H7 (cell line): ENCODE measurements around the gene BBS9. TPM values are rescaled to one million over a fixed set of nuclear protein-coding genes. Genes with fewer than 3 reads are reported as not detected.
"Not testable (repeated sequence)": the region's sequence is repeated elsewhere in the genome, so short reads cannot be mapped to it uniquely, and the experiment has no call there.

ENCODE experiments used
- DNase-seq: peaks from one replicate; pipeline ENCODE4 v3.0.0; 2012
- H3K27me3 ChIP-seq: 2 replicates; pipeline ENCODE4 v1.6.0; 2011; ENCODE audit warnings: mild to moderate bottlenecking, low read length; ENCODE audit not compliant: control insufficient read depth, insufficient read depth
- H3K36me3 ChIP-seq: replicated peaks from 2 replicates; pipeline ENCODE4 v1.5.1; 2011; ENCODE audit warnings: low read length; ENCODE audit not compliant: control insufficient read depth, insufficient read depth
- H3K4me3 ChIP-seq: 2 replicates; pipeline ENCODE4 v1.5.1; 2011; ENCODE audit warnings: low read depth, mild to moderate bottlenecking, control low read depth, low read length, moderate library complexity; ENCODE audit not compliant: insufficient read depth
- total RNA-seq: library from RNA; depleted of rRNA; stranded (reverse); fragments of >200 nt; shearing (Covaris generic); gene quantifications from 2 replicates; pipeline ENCODE4 v1.2.3, GENCODE V29; 2014; rRNA removed

BBS9 gene
- total RNA-seq: 4.6 and 5.3 TPM in 2 replicates

DNA sequence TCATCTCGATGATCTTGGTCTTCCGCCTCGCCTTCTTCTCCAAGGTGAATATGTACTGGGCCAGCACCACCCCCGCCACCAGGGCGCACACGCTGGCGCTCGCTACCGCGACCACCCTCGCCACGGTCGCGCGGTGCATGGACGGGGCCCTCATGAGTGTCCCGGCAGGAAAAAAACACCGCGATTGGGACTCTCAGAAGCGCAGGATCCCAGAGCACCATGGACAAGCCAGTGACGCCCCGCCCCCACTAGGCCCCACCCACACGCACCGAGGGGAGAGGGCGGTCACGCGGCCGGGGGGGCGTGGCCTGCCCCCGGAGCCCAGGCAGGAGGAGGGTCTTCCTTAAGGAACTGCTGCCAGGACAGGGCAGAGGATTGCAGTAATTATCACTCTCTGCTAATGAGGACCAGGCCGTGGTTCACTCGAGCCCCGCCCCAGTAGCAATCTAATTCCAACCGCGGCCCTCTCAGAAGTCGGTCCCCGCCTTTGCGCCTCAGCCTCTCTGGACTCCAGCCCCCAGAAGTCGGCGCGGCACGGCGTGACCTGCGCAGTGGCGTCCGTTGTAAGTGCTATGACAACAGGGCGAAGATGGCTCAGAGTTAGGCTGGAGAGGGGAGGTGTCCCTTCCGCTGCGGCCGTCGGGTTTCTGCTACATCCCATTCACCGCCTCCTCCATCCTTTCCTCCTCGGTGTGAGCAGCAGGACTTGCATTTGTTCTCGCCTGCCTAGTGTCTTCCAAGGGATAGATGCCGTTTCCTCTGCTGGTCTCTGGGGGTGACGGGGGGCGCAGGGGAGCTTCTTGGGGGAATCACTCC lies at the start of gene BBS9:
TSS of gene BBS9 (plus strand) at position 575 of the 816 bp plus-strand sequence. CDS start 16,689 bp downstream, outside the sequence.
- no peaks in the 10 kb centered on the region for H3K27me3 ChIP-seq
- no peaks in the 10 kb centered on the region for H3K36me3 ChIP-seq
- peak; percentile 98 for DNase-seq
- peak within 1 kb of the TSS; percentile 73 for H3K4me3 ChIP-seq

- Histone ChIP-seq H3K4me3 (no peak overlapping the region), H3K36me3 (no peaks in the 10 kb centered on the region), H3K27me3 (no peaks in the 10 kb centered on the region)
- no peak for DNase-seq
Measured at GRCh38 chr7:33079763-33080690, 49.3 kb upstream of the BBS9 start.

- no peaks in the 10 kb centered on the region for H3K36me3 ChIP-seq
- no peak overlapping the region for H3K4me3 ChIP-seq
- no peak for DNase-seq
- no peaks in the 10 kb centered on the region for H3K27me3 ChIP-seq
Measured at GRCh38 chr7:33087356-33087755, 42.0 kb upstream of the BBS9 start.

GRCh38 chr7:33087858-33088257 lies 41.5 kb upstream of the BBS9 start:
- no peak overlapping the region for H3K4me3 ChIP-seq
- DNase-seq: no peak
- no peaks in the 10 kb centered on the region for H3K27me3 ChIP-seq
- no peaks in the 10 kb centered on the region for H3K36me3 ChIP-seq

DNA sequence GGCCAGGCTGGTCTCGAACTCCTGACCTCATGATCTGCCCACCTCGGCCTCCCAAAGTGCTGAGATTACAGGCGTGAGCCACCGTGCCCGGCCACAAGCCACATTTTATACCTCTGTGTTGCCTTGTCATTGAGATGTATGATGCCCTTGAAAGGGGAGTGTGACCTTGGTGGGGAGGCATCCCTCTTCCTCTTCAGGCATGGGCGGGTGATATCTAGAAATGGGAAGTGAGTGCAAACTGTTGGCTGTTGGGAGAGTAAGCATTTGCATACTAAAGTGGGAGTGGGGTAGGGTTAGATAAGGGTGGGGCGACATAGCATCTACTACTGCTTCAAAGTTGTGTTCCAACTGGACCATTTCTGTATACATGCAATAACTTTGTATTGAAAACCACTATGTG lies 40.2 kb upstream of the BBS9 start:
- no peaks in the 10 kb centered on the region; the same call in 1 of the 2 replicates for H3K36me3 ChIP-seq
- no peak for DNase-seq
- H3K27me3 ChIP-seq: no peaks in the 10 kb centered on the region
- H3K4me3 ChIP-seq: no peak overlapping the region

DNA sequence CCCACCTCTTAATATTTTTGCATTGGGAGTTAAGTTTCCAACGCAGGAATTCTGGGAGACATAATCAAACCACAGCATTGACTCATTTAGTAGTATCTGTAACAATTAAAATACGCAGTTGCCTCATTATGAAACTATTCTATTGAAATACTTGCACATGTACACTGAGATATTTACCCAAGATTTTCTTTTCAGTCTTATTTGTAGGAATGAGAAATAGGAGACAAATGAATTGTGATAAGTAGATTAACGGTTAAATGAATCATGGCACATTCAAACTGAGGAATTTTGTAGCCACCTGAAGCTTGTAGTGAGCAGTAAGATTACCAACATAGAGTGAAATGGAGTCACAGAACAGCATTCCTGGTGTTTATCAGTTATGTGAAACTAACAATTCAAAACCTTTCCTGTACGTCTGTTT lies 38.2 kb upstream of the BBS9 start:
- peaks cover 1% of the 10 kb centered on the region; the same call in 1 of the 2 replicates for H3K36me3 ChIP-seq
- no peak overlapping the region for H3K4me3 ChIP-seq
- no peaks in the 10 kb centered on the region for H3K27me3 ChIP-seq
- DNase-seq: no peak

DNA sequence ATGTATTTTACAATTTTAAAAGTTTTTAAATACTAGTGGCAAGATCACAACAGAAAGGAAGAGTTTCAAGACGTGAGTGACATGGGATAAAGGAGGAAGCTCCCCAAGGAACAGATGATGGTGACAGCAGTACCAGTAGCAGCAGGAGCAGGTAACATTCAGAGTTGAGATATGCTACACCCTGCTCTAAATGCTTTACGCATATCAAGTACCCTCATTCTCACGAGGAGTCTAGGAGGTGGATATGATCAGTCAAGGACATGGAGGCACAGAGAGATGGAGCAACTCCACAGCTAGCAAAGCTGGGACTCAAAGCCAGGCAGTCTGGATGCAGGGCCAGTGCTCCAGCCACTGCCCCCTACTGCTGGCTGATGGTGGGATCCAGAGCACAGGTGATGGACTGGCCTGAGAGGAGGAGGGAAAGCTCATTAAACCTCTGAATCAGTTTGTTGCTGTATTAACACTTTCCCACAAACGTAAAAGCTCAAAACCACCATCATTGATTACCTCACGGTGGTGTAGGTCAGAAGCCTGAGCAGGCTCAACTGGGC lies 37.6 kb upstream of the BBS9 start:
- Histone ChIP-seq H3K27me3 (no peaks in the 10 kb centered on the region), H3K4me3 (no peak overlapping the region), H3K36me3 (peaks cover 2% of the 10 kb centered on the region)
- peak; percentile 29 for DNase-seq

- no peak for DNase-seq
- H3K27me3 ChIP-seq: no peaks in the 10 kb centered on the region
- peaks cover 4% of the 10 kb centered on the region for H3K36me3 ChIP-seq
- H3K4me3 ChIP-seq: no peak overlapping the region
Measured at GRCh38 chr7:33093266-33093665, 36.1 kb upstream of the BBS9 start.

GRCh38 chr7:33094745-33095275 lies 34.6 kb upstream of the BBS9 start:
- not testable (repeated sequence) for H3K4me3 ChIP-seq, DNase-seq, H3K27me3 ChIP-seq
- H3K36me3 ChIP-seq: peaks cover 13% of the 10 kb centered on the region

- no peak for DNase-seq
- Histone ChIP-seq H3K36me3 (peaks cover 17% of the 10 kb centered on the region), H3K4me3 (no peak overlapping the region), H3K27me3 (no peaks in the 10 kb centered on the region)
Measured at GRCh38 chr7:33099154-33099940, 30.0 kb upstream of the BBS9 start.

GRCh38 chr7:33100770-33101169 lies 28.6 kb upstream of the BBS9 start:
- Histone ChIP-seq H3K4me3 (no peak overlapping the region), H3K27me3 (no peaks in the 10 kb centered on the region), H3K36me3 (peaks cover 17% of the 10 kb centered on the region)
- DNase-seq: no peak

DNA sequence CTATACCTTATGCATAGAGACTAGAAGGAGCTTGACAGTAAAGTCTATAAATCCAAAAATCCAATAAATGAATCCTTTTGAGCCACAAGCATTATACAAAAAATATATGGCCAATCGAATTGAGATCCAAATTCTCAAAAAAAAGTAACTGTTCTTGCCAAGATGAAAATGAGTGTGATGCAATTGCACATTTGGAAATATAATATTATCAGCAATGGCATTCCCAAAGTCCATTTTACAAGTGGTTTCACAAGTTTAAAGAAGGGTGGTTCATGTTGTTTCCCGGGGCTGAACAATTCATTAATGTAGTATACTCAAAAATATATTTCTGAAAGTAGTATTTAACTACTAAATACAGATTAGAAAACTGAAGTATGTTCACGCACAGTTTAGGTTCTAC lies 27.5 kb upstream of the BBS9 start:
- peaks cover 16% of the 10 kb centered on the region for H3K36me3 ChIP-seq
- no peak for DNase-seq

DNA sequence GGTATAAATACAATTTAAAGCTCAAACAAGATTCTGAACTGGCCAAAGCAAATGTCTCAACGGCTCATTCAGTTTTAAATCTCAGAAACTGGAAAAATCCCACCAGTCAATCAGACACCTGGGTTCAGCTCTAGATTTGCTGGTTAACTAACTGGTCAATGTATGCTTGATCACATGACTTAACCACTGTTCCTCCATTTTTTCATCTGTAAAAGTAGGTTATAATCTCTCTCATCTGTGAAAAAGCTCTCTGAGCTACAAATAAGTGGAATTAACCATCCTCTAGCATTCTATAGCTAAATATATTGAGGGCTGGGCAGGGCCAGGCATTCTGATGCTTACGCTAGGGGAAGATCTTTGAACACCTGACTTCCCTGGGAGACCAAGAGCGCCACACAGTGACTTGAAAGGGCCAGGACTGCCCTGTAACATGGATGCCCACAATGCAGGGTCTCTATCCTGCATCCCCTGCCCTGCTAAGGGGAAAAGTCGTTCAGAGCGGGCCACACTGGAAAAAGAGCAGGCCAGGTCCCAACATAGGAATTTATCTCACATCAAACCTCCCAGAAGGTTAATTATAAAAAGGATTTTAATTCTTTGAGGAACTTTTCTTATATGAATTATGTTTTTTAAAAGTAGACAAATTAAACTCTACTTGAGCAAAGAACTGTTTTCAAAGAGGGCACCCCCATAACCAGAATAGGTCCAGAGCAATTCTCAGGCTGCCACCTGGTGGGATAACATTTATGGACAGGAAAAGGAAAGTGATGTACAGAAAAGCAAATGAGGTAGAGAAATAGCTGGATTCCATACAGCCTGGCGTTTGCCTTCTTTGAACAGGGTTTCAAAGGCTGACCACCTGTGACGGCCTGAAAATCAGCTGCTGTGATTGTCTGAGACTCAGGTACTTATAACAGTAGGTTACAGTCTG lies 22.0 kb upstream of the BBS9 start:
- DNase-seq: peak; percentile 71
- peaks cover 2% of the 10 kb centered on the region; the same call in 1 of the 2 replicates for H3K27me3 ChIP-seq
- no peak overlapping the region for H3K4me3 ChIP-seq
- peaks cover 5% of the 10 kb centered on the region for H3K36me3 ChIP-seq

More for the DNA sequence above, 27.5 kb upstream of the BBS9 start:
- no peaks in the 10 kb centered on the region for H3K27me3 ChIP-seq
- no peak overlapping the region for H3K4me3 ChIP-seq
